Measurements from ENCODE around the gene PIGO.

Gene PIGO

GRCh38 chr9:35079041-35079425 is 17.4 kb downstream of the PIGO start:
- TF ChIP-seq Cebpa-rat (IDR thresholded peaks at IDR 0.05), result no peak
- Histone ChIP-seq H3K4me1 (peaks cover 23 to 39% (median 30%) of the 10 kb centered on the region in 10 experiments), H3K27me3 (no peaks in the 10 kb centered on the region), H3K4me3 (peak overlapping the region; percentile 72 to 88 (median 80)), H3K9me3 (replicated peaks in 1 of 11) (no peaks in the 10 kb centered on the region), H3K9ac (peak overlapping the region; percentile 77 to 94 (median 89)), H3K4me2 (peak overlapping the region; percentile 85 to 100 (median 98)), H3K27ac (peak overlapping the region in 10 of 11 experiments; percentile 54 to 93 (median 88); a peak in 20 of 22 replicates), H4K20me1 (peaks cover 0 to 19% (median 0%) of the 10 kb centered on the region in 11 experiments; a peak in 5 of 22 replicates), H3K36me3 (peaks cover 21 to 43% (median 34%) of the 10 kb centered on the region in 11 experiments; a peak in 21 of 22 replicates)

GRCh38 chr9:35078066-35078465 is 18.3 kb downstream of the PIGO start:
- no peaks in the 10 kb centered on the region for H3K27me3 ChIP-seq
- peak overlapping the region in 9 of 10 experiments; percentile 72 to 88 (median 79); a peak in 17 of 20 replicates for H3K4me3 ChIP-seq
- peaks cover 26 to 48% (median 42%) of the 10 kb centered on the region in 11 experiments; a peak in 21 of 22 replicates for H3K36me3 ChIP-seq
- no peaks in the 10 kb centered on the region for H3K9me3 ChIP-seq (replicated peaks in 1 of 11)
- peak overlapping the region in 6 of 11 experiments; percentile 70 to 93 (median 90); a peak in 6 of 22 replicates for H3K27ac ChIP-seq
- H4K20me1 ChIP-seq, result peaks cover 0 to 19% (median 0%) of the 10 kb centered on the region in 11 experiments; a peak in 5 of 22 replicates
- no peak for TF ChIP-seq Cebpa-rat (IDR thresholded peaks at IDR 0.05)
- H3K9ac ChIP-seq, result peak overlapping the region; percentile 77 to 94 (median 89); a peak in 21 of 22 replicates
- H3K4me1 ChIP-seq, result peaks cover 23 to 44% (median 33%) of the 10 kb centered on the region in 10 experiments
- peak overlapping the region; percentile 85 to 100 (median 98) for H3K4me2 ChIP-seq

GRCh38 chr9:35076848-35077247 is 19.5 kb downstream of the PIGO start:
- no peaks in the 10 kb centered on the region for H3K9me3 ChIP-seq (replicated peaks in 1 of 11)
- peaks cover 26 to 48% (median 42%) of the 10 kb centered on the region in 11 experiments; a peak in 21 of 22 replicates for H3K36me3 ChIP-seq
- peaks cover 23 to 47% (median 34%) of the 10 kb centered on the region in 10 experiments for H3K4me1 ChIP-seq
- H3K9ac ChIP-seq, result 0 out of 22 replicates have a peak overlapping the region, but pooled peaks of 2 of the 11 experiments have one; percentile 1 to 5
- H4K20me1 ChIP-seq, result peaks cover under 1 to 24% (median 3%) of the 10 kb centered on the region in 11 experiments; a peak in 17 of 22 replicates
- TF ChIP-seq Cebpa-rat (IDR thresholded peaks at IDR 0.05), result no peak
- H3K4me3 ChIP-seq, result no peak overlapping the region
- H3K4me2 ChIP-seq, result peak overlapping the region in 5 of 11 experiments; percentile 6 to 99 (median 97); a peak in 6 of 22 replicates
- H3K27me3 ChIP-seq, result no peaks in the 10 kb centered on the region
- H3K27ac ChIP-seq, result no peak overlapping the region

- Histone ChIP-seq H3K9me3 (replicated peaks in 1 of 11) (no peaks in the 10 kb centered on the region), H3K9ac (no peak overlapping the region), H3K36me3 (peaks cover 26 to 58% (median 48%) of the 10 kb centered on the region in 11 experiments; a peak in 21 of 22 replicates), H4K20me1 (peaks cover 16 to 39% (median 18%) of the 10 kb centered on the region in 11 experiments), H3K4me3 (no peak overlapping the region), H3K4me2 (no peak overlapping the region), H3K27me3 (no peaks in the 10 kb centered on the region), H3K27ac (no peak overlapping the region), H3K4me1 (peaks cover 29 to 45% (median 37%) of the 10 kb centered on the region in 10 experiments)
- no peak for TF ChIP-seq Cebpa-rat (IDR thresholded peaks at IDR 0.05)
These were observed 21.0 kb downstream of the PIGO start for GRCh38 chr9:35075358-35075757.

GRCh38 chr9:35074791-35075190 is 21.6 kb downstream of the PIGO start:
- no peak overlapping the region for H3K9ac ChIP-seq
- H3K9me3 ChIP-seq (replicated peaks in 1 of 11), result no peaks in the 10 kb centered on the region
- no peaks in the 10 kb centered on the region for H3K27me3 ChIP-seq
- TF ChIP-seq Cebpa-rat (IDR thresholded peaks at IDR 0.05), result no peak
- peaks cover 26 to 63% (median 53%) of the 10 kb centered on the region in 11 experiments; a peak in 21 of 22 replicates for H3K36me3 ChIP-seq
- H3K27ac ChIP-seq, result no peak overlapping the region
- H3K4me2 ChIP-seq, result no peak overlapping the region
- peaks cover 34 to 48% (median 41%) of the 10 kb centered on the region in 10 experiments for H3K4me1 ChIP-seq
- H3K4me3 ChIP-seq, result no peak overlapping the region
- peaks cover 21 to 45% (median 23%) of the 10 kb centered on the region in 11 experiments for H4K20me1 ChIP-seq

- Histone ChIP-seq H3K9me3 (replicated peaks in 1 of 11) (no peaks in the 10 kb centered on the region), H3K27ac (no peak overlapping the region), H4K20me1 (peaks cover 28 to 51% (median 30%) of the 10 kb centered on the region in 11 experiments), H3K27me3 (no peaks in the 10 kb centered on the region), H3K36me3 (peaks cover 27 to 70% (median 58%) of the 10 kb centered on the region in 11 experiments; a peak in 21 of 22 replicates), H3K4me2 (no peak overlapping the region), H3K4me1 (peaks cover 38 to 52% (median 46%) of the 10 kb centered on the region in 10 experiments), H3K9ac (no peak overlapping the region), H3K4me3 (no peak overlapping the region)
- no peak for TF ChIP-seq Cebpa-rat (IDR thresholded peaks at IDR 0.05)
These were observed 22.2 kb downstream of the PIGO start for GRCh38 chr9:35074141-35074540.

- no peak for TF ChIP-seq Cebpa-rat (IDR thresholded peaks at IDR 0.05)
- H3K4me3 ChIP-seq, result peak overlapping the region in 8 of 10 experiments; percentile 15 to 93 (median 64); a peak in 11 of 20 replicates
- H4K20me1 ChIP-seq, result peaks cover 36 to 53% (median 39%) of the 10 kb centered on the region in 11 experiments
- peaks cover 36 to 78% (median 67%) of the 10 kb centered on the region in 11 experiments for H3K36me3 ChIP-seq
- peak overlapping the region in 5 of 11 experiments; percentile 11 to 98 (median 47); a peak in 8 of 22 replicates for H3K9ac ChIP-seq
- peak overlapping the region; percentile 5 to 100 (median 97); a peak in 19 of 22 replicates for H3K27ac ChIP-seq
- peaks cover 32 to 52% (median 42%) of the 10 kb centered on the region in 10 experiments for H3K4me1 ChIP-seq
- H3K9me3 ChIP-seq (replicated peaks in 1 of 11), result no peaks in the 10 kb centered on the region
- no peaks in the 10 kb centered on the region for H3K27me3 ChIP-seq
- peak overlapping the region; percentile 38 to 75 (median 59) for H3K4me2 ChIP-seq
These were observed 23.1 kb downstream of the PIGO start for GRCh38 chr9:35073279-35073612.

- H3K9me3 ChIP-seq (replicated peaks in 1 of 11), result no peaks in the 10 kb centered on the region
- peaks cover 42 to 78% (median 73%) of the 10 kb centered on the region in 11 experiments for H3K36me3 ChIP-seq
- no peaks in the 10 kb centered on the region for H3K27me3 ChIP-seq
- peak within 1 kb of the TSS; percentile 80 to 99 (median 96) for H3K4me2 ChIP-seq
- peaks cover 42 to 54% (median 44%) of the 10 kb centered on the region in 11 experiments for H4K20me1 ChIP-seq
- peak within 1 kb of the TSS; percentile 97 to 100 (median 99) for H3K27ac ChIP-seq
- peak within 1 kb of the TSS; percentile 97 to 99 (median 98) for H3K9ac ChIP-seq
- peaks cover 26 to 52% (median 38%) of the 10 kb centered on the region in 10 experiments for H3K4me1 ChIP-seq
- H3K4me3 ChIP-seq, result peak within 1 kb of the TSS; percentile 78 to 96 (median 84)
- no peak for TF ChIP-seq Cebpa-rat (IDR thresholded peaks at IDR 0.05)
These were observed 23.7 kb downstream of the PIGO start, which contains the start of gene VCP for GRCh38 chr9:35072461-35073278. TSS of gene VCP (minus strand) at chr9:35072625. CDS start at chr9:35072353, 272 bp downstream.
